Heart left ventricle (tissue), 16 donors: Measurements from ENCODE around the gene TTC39C. TPM values are rescaled to one million over a fixed set of nuclear protein-coding genes. Genes with fewer than 3 reads are reported as not detected.
"Not testable (repeated sequence)": the region's sequence is repeated elsewhere in the genome, so short reads cannot be mapped to it uniquely, and the experiment has no call there.

Source experiments
- ATAC-seq, 4 donors: fragments of 200-7000 bp; cut with Tn5 transposase; one replicate each; pipeline ENCODE4 v1.9.1; 2020 to 2022; ENCODE audit warnings: moderate library complexity in 4 of 4, mild to moderate bottlenecking in 3 of 4, moderate number of reproducible peaks in 1 of 4
- DNase-seq, 5 donors: peaks; one replicate each; pipeline ENCODE4 v3.0.0-alpha.2; 2020
- H3K27ac ChIP-seq, 12 donors: fragments of 200-600 bp; sonication (generic) in 4 of 12; one replicate each; pipeline versions ENCODE4 v1.5.0 to v1.8.0; 2016 to 2022; ENCODE audit warnings: mild to moderate bottlenecking in 2 of 12
- H3K27me3 ChIP-seq, 9 donors: fragments of 200-600 bp; sonication (generic) in 2 of 9; one replicate each; pipeline versions ENCODE4 v1.5.1 to v1.8.0; 2016 to 2022; ENCODE audit warnings: mild to moderate bottlenecking in 3 of 9
- H3K36me3 ChIP-seq, 9 donors: fragments of 200-600 bp; sonication (generic) in 2 of 9; one replicate each; pipeline versions ENCODE4 v1.5.0 to v1.8.0; 2018 to 2022; ENCODE audit warnings: mild to moderate bottlenecking in 2 of 9
- H3K4me1 ChIP-seq, 12 donors: fragments of 200-600 bp; sonication (generic) in 4 of 12; one replicate each; pipeline versions ENCODE4 v1.5.0 to v1.8.0; 2016 to 2022; ENCODE audit warnings: mild to moderate bottlenecking in 3 of 12
- H3K4me3 ChIP-seq, 12 donors: fragments of 200-600 bp; sonication (generic) in 4 of 12; one replicate each; pipeline versions ENCODE4 v1.5.0 to v1.8.0; 2017 to 2022; ENCODE audit warnings: mild to moderate bottlenecking in 9 of 12, moderate library complexity in 4 of 12
- H3K9me3 ChIP-seq, 12 donors: fragments of 200-600 bp; sonication (generic) in 4 of 12; one replicate each; pipeline versions ENCODE4 v1.5.0 to v1.8.0; 2016 to 2022; ENCODE audit warnings: mild to moderate bottlenecking in 1 of 12
- POLR2A ChIP-seq, 2 donors: fragments of 450-650 bp; IDR thresholded peaks; one replicate each; pipeline ENCODE4 v1.6.1; 2017; ENCODE audit warnings: antibody characterized with exemption in 2 of 2, mild to moderate bottlenecking in 2 of 2, moderate library complexity in 2 of 2
- whole genome bisulfite sequencing, 4 donors: extraction: QIAGEN DNeasy Blood & Tissue Kit in 2 of 4; methylation state at CpG; one replicate each; pipeline versions ENCODE4 v1.1.5 to v1.1.7; 2013 to 2018; 5-methylcytosine and 5-hydroxymethylcytosine counted together
- intact Hi-C, 10 donors: fragments of 100-400 bp; cut with DNase I; formaldehyde crosslinking; loops; one replicate each; pipeline versions ENCODE4 v1.11.1 to v1.14.2; 2022
- polyA plus RNA-seq, 2 donors: library from polyadenylated mRNA; stranded (reverse); fragments of 200-250 nt; gene quantifications; one replicate each; pipeline ENCODE4 v1.2.3, GENCODE V29; 2013
- total RNA-seq, 9 donors: library from RNA; depleted of rRNA in 2 of 9; stranded (reverse); fragments of >200 nt in 2 of 9; fragmentation: NEBNext Ultra II Directional in 3 of 9; extraction: Animal tissue kit (Norgen Biotek cat#: 25700) in 3 of 9; gene quantifications; one replicate each; pipeline versions ENCODE4 v1.1.0 to v1.2.4, GENCODE V29; 2016 to 2023
- TF ChIP-seq, protein P1 (sequence below), 12 donors: fragments of 200-600 bp; sonication (generic) in 4 of 12; IDR thresholded peaks; one replicate each; pipeline versions ENCODE4 v1.5.0 to v1.8.0; 2018 to 2022; ENCODE audit warnings: antibody characterized with exemption in 12 of 12, mild to moderate bottlenecking in 5 of 12
- donor health status: ischemic (EF 13 %, LVEDD 7.1; RV severe dilation, severe dysfunction).
- donor health status: healthy with polysubstance abuse.
- donor health status: DM: no; HTN: yes; CAD: no.
- donor health status: DM: no; HTN: no; CAD: no.
- donor health status: ischemic (EF 25% LVEDD 6.9; RV normal size, moderate dysfunction).
- donor health status: ischemic (EF 25% LVEDD 5.7; RV mildly dilated, moderate dysfunction).
- donor health status: healthy.
- donor health status: DM: yes; HTN: yes; CAD: no.
- donor health status: ischemic (EF 35%, LVEDD 5.7; RV mildly dilated, moderate dysfunction).
- donor health status: nonischemic (EF 11% LVEDD 7.7; RV severe dilation, severe dysfunction).
- donor health status: DM: yes; HTN: yes; CAD: no.
- donor health status: PGD.
- donor health status: ischemic (EF 29% LVEDD 5.4; RV normal size, mild dysfunction).
- donor health status: nonischemic (EF 23%, LVEDD 6.1; RV moderate dilation, normal function).

Gene TTC39C
- total and polyA plus RNA-seq, 11 donors, result 2.3 to 12.8 (median 4.7) TPM

GRCh38 chr18:24071029-24071428, 56.5 kb downstream of the TTC39C start:
- ATAC-seq (no peak), DNase-seq (no peak)
- 90 to 94% (median 91%) methylated on average over 9 of the region's 9 CpGs for WGBS, 4 donors
- peaks cover 0 to 12% (median 4%) of the 10 kb centered on the region in 12 donors for H3K4me1 ChIP-seq
- no peaks in the 10 kb centered on the region for H3K27me3 ChIP-seq
- H3K36me3 ChIP-seq, result peaks cover 0 to 17% (median 0%) of the 10 kb centered on the region in 9 donors
- no peaks in the 10 kb centered on the region for H3K9me3 ChIP-seq
- H3K27ac ChIP-seq, result no peak overlapping the region
- intact Hi-C loops, result loop anchor here in 2 of 10 donors (10.0 kb wide), 2 partner anchors 56 to 246 kb away; partner anchors contain the start of gene TTC39C (in 1 of the 2)
- TF ChIP-seq POLR2A (IDR thresholded peaks at IDR 0.05), result no peak
- TF ChIP-seq, protein P1, sequence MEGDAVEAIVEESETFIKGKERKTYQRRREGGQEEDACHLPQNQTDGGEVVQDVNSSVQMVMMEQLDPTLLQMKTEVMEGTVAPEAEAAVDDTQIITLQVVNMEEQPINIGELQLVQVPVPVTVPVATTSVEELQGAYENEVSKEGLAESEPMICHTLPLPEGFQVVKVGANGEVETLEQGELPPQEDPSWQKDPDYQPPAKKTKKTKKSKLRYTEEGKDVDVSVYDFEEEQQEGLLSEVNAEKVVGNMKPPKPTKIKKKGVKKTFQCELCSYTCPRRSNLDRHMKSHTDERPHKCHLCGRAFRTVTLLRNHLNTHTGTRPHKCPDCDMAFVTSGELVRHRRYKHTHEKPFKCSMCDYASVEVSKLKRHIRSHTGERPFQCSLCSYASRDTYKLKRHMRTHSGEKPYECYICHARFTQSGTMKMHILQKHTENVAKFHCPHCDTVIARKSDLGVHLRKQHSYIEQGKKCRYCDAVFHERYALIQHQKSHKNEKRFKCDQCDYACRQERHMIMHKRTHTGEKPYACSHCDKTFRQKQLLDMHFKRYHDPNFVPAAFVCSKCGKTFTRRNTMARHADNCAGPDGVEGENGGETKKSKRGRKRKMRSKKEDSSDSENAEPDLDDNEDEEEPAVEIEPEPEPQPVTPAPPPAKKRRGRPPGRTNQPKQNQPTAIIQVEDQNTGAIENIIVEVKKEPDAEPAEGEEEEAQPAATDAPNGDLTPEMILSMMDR (IDR thresholded peaks at IDR 0.05), result no peak
- no peak overlapping the region for H3K4me3 ChIP-seq

DNA sequence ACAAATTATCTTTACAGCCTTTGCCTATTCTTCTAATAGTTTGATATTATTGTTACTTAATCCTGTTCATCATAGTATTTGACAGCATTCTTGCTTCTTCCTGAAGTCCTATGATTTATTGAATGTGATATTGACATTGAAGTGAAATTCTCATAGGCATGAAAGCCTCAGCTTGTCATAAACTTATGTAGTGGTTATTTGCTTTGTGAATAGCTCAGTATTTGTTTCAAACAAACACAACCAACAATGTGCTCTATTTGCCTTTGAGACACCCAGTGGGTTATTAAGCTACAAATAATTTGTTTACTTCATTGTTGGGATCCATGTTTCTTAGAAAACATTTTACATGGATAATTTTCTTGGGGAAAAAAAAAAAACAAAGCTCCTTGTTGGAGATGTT, 57.2 kb downstream of the TTC39C start:
- Histone ChIP-seq H3K4me1 (peaks cover 0 to 19% (median 6%) of the 10 kb centered on the region in 12 donors), H3K36me3 (peaks cover 0 to 13% (median 0%) of the 10 kb centered on the region in 9 donors), H3K27me3 (no peaks in the 10 kb centered on the region), H3K4me3 (no peak overlapping the region), H3K9me3 (no peaks in the 10 kb centered on the region), H3K27ac (no peak overlapping the region)
- no peak for TF ChIP-seq POLR2A (IDR thresholded peaks at IDR 0.05)
- TF ChIP-seq, protein P1 (IDR thresholded peaks at IDR 0.05), result no peak
- ATAC-seq (no peak), DNase-seq (no peak)
- intact Hi-C loops, result loop anchor here in 2 of 10 donors (10.0 kb wide), 2 partner anchors 57 to 247 kb away; partner anchors contain the start of gene TTC39C (in 1 of the 2)

DNA sequence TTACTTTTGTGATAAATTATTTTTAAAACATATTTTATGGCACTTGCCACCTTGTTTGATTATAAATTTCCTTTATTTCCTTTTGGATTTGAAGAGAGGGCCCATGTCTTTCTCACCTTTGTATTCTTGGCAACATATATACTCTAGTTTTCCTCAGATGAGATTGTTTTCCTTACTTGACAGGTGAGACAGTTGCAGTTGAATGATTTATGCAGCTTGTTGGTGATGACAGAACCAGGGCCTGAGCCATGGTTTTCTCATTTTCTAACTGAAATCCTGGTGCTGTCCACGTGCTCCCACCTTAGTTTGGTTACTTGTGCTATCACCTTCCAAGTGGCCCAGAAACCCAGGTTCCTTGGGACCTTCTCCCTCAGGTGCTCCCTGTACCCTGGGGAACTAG, 58.2 kb downstream of the TTC39C start:
- intact Hi-C loops, result loop anchor here in 2 of 10 donors (10.0 kb wide), 2 partner anchors 58 to 248 kb away; partner anchors contain the start of gene TTC39C (in 1 of the 2)
- H3K4me1 ChIP-seq, result peaks cover 0 to 22% (median 9%) of the 10 kb centered on the region in 12 donors
- H3K4me3 ChIP-seq, result no peak overlapping the region
- WGBS, 4 donors, result 92 to 100% (median 95%) methylated on average over 1 of the region's 1 CpG
- no peak for ATAC-seq
- TF ChIP-seq, protein P1 (IDR thresholded peaks at IDR 0.05), result no peak
- no peak for TF ChIP-seq POLR2A (IDR thresholded peaks at IDR 0.05)
- H3K27me3 ChIP-seq, result no peaks in the 10 kb centered on the region
- peaks cover 0 to 4% (median 0%) of the 10 kb centered on the region in 9 donors for H3K36me3 ChIP-seq
- no peaks in the 10 kb centered on the region for H3K9me3 ChIP-seq
- DNase-seq, result no peak
- H3K27ac ChIP-seq, result no peak overlapping the region

- Histone ChIP-seq H3K9me3 (no peaks in the 10 kb centered on the region), H3K36me3 (no peaks in the 10 kb centered on the region), H3K27me3 (no peaks in the 10 kb centered on the region), H3K4me1 (peaks cover 0 to 30% (median 13%) of the 10 kb centered on the region in 12 donors), H3K27ac (no peak overlapping the region), H3K4me3 (no peak overlapping the region)
- no peak for DNase-seq
- no peak for TF ChIP-seq POLR2A (IDR thresholded peaks at IDR 0.05)
- TF ChIP-seq, protein P1 (IDR thresholded peaks at IDR 0.05), result no peak
- ATAC-seq, result no peak
- intact Hi-C loops, result loop anchor here in 2 of 10 donors (10.0 kb wide), 2 partner anchors 59 to 249 kb away; partner anchors contain the start of gene TTC39C (in 1 of the 2)
These were observed 59.2 kb downstream of the TTC39C start for GRCh38 chr18:24073791-24074190.

- WGBS, 4 donors, result 96 to 99% (median 98%) methylated on average over 3 to 4 of the region's 4 CpGs
These were observed 60.2 kb downstream of the TTC39C start for GRCh38 chr18:24074757-24075156.

More at GRCh38 chr18:24074757-24075156, 60.2 kb downstream of the TTC39C start:
- H3K9me3 ChIP-seq, DNase-seq, H3K27me3 ChIP-seq, H3K36me3 ChIP-seq, ATAC-seq, H3K4me3 ChIP-seq, H3K27ac ChIP-seq: not testable (repeated sequence)
- peaks cover 0 to 30% (median 15%) of the 10 kb centered on the region in 12 donors for H3K4me1 ChIP-seq
- intact Hi-C loops, result loop anchor here in 2 of 10 donors (10.0 kb wide), 2 partner anchors 60 to 250 kb away; partner anchors contain the start of gene TTC39C (in 1 of the 2)
